Hepatic stellate cell (primary cell): ENCODE measurements around the gene PREX1.
"Not testable (repeated sequence)": the region's sequence is repeated elsewhere in the genome, so short reads cannot be mapped to it uniquely, and the experiment has no call there.

Experiments
- DNase-seq: peaks from one replicate; pipeline ENCODE4 v3.0.0; 2011; ENCODE audit warnings: low spot score

PREX1 gene

DNA sequence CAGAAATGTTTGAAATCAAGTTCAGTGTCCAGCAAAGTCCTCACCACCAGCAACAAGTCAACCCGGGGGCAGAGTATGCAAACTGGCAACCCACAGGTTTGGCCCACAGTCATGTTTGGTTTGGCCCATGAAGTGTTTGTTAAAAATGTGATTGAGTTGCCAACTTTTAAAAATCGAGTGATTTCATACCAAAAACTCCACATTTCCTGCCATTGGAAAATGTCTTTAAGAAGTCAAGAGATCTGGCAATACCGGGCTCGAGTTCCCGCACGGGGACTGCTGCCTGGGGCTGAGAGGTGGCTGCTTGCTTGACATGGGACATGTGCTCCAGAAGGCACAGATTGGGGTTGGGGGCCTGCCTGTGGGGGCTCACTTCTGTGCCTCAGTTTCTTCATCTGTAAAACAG is 36.1 kb downstream of the PREX1 start:
- DNase-seq: peak; percentile 34

DNA sequence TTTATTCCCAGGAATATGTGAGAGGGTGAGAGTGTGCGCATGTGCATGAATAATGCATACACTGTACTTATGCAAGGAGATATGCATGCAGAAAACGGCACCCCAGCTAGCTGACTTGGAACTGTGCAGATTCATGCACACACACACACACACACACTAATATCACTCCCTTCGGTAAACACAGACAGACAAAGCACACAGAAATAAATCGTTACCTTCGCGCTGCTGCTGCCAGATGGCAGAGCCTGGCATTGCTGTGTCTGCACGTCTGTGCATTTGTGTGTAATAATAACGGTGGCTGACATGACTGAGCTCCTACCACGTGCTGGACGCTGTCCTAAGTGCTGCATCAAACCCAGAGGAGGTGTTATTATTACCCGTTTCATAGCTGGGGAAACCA is 36.8 kb downstream of the PREX1 start:
- DNase-seq: no peak

DNA sequence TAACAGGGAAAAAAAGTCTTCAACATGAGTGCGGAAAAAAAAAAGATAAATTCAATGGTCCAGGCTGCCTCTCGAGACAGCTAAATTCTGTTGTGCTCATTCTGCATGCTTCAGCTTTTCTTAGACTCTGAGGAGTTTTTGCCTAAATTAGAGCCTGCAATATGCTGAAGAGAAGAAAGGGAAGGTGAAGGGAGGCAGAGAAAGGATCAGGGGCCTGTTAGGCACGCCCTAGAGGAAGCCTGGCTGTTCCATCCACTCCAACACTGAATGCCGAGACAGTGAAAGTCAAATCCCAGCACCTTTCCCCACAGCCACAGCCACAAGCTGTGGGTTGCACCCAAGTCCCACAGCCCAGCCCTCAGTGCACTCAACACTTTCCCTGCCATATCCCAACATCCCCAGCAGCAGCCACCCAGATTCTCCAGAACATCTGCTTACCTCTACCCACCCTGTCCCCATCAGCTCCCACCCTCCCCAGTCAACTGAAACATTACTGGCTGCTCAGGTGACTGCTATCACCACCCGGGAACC is 37.3 kb downstream of the PREX1 start:
- DNase-seq: no peak

DNA sequence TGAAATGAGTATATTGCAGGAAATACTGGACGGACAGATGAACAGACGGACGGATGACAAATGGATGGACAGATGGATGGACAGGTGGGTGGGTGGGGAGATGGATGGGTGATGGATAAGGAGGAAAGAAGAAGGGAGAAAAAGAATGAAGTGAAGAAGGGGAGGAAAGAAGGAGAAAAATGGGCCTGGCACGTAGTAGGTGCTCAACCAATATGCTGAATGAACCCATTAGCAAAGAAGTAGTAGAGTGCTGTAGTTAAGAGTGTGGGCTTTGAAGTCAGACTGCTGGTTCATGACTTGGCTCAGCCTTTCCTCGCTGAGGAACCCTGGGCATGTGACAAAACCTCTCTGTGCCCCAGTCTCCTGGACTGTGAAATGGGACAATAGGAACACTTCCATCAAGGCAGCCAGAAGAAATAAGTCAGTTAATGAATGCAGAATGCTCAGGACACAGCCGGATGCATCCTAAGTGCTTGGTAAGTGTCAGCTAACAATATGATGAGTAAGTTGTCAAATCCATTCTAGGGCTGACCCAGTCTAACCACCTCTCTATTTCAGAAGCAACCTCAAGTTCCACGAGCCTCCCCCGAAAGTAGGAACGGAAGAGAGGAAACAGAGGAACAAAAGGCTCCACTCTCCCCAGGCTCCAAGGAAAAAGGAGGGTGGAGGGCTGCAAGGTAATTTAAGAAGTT is 37.9 kb downstream of the PREX1 start:
- DNase-seq: no peak

DNA sequence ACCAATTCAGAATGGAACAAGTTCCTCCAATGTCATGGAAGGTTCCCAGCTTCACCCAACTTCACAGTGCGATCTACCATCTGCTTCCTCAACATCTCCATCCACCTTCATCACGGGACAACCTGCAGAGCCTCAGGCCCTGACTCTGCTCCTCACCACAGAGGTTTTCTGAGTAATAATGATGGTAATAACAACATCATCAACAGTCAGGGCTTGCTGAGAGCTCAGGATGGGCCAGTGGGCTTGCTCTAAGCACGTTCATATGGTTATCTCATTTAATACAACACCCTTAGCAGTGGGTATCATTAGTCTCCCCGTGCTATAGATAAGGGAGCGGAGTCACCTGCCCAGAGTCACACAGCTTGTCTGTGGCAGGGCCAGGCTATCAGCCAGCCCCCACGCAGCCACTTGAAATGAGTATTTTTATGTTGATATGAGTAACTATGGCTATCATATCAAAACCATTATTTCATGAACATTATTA is 38.6 kb downstream of the PREX1 start:
- DNase-seq: no peak

DNA sequence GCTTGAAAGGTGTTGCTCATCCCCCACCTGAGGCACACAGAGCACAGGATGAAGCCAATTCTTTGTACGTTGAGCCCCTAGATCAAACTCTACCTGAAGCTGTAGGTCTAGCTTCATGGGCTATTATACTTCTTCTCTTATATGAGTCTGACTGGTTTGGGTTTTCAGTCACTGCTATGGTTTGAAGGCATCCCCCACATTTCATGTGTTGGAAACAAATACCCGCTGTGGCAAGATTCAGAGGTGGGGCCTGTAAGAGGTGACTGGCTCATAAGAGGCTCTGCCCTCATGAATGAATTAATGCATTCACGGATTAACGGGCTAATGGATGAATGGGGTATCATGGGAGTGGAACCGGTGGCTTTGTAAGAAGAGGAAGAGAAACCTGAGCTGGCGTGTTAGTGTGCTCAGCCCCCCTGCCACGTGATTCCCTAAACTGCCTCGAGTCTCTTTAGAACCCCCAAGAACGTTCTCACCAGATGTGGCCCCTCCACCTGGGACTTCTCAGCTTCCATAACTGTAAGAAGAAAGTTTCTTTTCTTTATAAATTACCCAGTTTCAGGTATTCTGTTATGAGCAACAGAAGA is 39.2 kb downstream of the PREX1 start:
- no peak for DNase-seq

DNA sequence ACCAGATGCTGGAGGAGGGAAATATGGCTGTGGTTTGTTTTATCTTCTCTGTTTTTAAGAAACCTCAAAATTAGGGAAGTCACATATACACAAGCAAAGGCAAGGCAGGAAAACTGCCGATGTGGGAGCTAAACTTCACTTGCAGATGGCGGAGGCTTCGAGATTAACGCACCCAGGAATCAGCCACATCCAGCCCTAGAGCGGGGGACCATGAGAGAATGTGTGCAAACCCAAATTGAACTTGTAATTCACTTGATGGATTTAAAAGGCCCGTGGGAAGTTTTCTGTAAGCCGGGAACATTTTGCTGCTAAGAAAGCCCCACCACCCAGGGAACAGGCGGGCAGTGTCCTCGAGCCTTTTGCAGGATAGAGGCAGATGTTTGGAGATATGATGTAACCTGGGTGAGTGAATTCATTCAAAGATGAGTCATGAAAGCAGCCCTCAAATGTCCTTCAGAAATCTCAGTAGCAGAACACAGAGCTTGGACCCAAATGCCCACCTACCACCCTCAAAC is 39.9 kb downstream of the PREX1 start:
- DNase-seq: peak; percentile 28

DNA sequence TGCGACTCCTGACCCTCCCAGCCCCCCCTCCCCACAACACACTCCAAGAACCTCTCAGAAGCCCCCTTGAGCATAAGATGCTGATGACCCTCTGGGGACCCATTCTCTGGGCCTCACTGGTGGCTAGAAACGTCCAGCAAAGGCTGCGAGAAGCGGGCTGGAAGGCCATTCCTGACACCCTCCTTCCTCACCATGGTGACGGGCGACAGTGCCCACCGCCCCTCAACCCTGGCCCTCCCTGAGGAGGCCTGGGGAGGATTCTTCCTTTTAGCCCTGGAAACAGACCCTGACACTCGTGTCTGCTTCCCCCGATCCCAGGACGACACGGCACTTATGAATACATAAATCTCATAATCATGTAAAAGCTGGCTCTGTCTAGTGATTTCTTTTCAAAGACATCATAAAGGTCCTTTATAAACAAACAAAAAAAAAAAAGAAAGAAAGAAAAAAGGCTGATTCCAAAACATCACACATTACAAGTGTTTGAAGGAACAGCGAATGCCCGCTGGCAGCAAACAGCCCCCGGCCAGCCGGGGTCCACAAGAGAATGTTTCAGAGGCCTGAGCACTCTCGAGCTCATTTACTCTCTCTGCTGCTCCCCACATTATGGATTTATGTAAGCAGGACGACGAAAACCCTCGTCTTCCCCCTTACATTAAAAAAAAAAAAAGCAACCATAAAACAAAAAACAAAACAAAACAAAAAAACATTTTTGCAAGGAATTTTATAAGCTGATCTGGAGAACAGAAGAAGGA is 40.7 kb downstream of the PREX1 start:
- DNase-seq: no peak

DNA sequence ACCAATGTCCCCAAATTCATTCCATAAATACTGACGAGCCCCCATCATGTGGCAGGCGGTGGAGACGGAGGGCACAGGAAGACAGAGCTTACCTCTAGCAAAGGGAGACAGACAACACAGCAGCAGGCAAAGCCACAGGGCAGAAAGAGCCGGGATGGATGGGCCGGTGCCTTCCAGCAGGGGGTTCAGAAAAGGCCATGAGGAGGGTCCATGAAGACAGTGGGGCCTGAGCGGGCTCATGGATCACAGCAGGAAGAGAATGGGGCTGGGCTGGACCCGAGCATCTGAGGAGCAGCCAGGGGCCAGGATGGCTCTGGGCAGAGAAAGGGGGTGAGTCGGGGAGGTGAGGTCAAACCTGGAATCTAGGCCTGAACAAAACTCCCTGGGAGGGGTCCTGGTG is 42.0 kb downstream of the PREX1 start:
- no peak for DNase-seq

DNA sequence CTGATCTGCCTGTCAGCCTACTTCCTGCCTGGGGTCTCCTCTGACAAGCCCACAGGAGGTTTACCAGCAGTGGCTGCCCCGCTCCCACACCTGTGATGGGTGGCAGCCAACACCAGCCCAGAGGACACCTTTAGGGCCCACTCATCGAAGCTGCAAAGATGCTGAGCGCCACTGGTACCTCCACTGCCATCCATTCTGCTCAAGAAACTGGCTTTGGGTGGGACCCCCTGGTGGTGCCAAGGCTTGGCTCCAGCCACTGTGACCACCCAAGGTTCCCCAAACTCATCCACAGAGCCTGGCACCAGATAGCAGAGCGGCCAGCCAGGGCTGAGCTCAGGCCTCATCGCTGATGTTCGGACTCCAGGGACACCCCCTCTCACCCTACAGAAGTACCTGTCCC is 42.5 kb downstream of the PREX1 start:
- DNase-seq: no peak

DNA sequence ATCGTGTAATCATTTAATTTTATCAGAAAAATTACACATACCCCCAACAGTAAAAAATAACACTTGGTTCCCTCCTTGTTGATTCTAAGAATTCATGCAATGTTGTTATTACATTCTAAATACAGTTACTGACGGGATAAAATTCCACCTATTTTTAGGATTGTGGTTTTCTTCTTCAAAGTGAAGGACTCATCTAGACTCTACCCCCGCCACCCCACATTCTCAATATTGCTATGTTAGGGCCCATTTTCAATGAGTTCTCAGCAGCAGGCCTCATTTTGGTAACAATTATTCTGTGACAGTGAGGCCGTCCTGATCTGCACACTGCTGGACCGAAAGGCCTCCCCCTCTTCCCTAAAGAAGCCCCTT is 43.5 kb downstream of the PREX1 start:
- DNase-seq: no peak

DNA sequence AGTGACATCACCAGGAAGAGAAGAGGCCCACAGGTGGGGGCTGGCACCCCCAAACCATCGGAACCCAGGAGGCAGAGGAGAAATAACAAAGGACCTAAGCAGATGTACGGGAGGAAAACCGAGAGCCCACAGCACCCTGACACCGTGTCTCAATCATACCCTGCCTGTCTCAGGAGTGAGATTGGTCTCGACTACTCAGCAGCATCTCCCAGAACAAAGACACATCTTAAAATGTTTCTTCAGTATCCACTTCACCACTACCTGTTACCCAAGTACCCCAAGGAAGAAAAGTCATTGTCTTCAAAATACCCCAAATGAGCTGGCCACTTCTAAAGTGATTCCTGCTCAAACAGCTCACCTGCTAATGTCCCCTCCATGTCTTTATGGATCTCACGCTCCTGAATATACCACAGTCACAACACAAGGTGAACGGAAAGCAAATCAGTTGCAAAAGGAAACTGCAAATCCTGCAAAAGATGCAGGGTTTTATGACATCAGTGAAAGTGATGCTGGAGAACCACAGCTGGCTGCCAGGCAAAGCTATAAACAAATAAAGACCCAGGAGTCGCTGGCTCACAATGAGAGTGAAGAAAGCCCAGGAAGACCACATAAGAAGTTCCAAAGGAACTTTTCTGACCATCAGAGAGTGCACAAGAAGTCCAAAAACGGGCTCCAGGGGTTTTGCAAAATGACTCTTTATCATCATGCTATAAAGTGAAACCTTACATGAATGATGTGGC is 44.1 kb downstream of the PREX1 start:
- DNase-seq: peak; percentile 20

DNA sequence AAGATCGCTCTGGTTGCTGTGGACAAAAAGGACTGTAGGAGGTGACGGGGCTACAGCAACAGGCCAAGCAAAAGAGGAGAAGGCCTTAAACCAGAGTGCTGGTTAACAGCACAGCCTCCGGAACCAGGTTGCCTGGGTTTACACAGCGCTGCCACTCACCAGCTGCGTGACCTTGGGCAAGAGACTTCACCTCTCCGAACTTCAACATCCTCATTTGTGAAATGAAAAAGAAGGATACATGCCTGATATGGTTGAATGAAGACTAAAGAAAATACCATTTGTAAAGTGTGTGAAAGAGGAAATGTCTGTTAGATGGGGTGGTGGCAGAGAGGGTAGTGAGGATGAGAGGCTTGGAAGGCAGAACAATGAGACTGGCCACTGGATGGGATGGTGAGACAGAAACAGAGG is 44.9 kb downstream of the PREX1 start:
- no peak for DNase-seq

DNA sequence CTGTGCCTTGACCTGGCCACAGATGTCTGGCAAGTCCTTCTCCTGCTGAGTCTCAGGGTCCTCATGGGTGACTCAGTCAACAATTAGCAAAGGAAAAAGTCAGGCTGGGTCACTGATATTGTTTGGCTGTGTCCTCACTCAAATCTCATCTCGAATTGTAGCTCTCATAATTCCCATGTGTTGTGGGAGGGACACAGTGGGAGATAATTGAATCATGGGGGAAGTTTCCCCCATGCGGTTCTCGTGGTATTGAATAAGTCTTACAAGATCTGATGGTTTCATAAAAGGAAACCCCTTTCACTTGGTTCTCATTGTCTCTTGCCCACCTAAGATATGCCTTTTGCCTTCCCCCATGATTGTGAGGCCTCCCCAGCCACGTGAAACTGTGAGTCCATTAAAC is 45.7 kb downstream of the PREX1 start:
- DNase-seq: no peak

DNA sequence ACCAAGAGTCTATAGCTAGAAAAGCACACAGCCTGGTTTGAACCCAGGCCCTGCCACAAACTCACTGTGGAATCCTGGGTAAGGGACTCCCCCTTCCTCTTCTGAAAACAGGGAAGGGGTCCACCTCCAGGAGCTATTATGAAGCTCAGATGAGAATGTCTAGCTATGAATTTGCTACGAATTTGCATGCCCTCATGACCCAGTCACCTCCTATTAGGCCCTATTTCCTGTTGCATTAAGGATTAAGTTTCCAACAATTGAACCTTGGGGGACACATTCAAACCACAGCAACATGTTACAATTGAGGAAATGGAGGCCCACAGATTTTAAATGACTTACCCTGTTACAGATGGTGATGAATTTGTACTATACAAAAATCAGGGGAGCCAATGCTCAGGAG is 46.2 kb downstream of the PREX1 start:
- no peak for DNase-seq

DNA sequence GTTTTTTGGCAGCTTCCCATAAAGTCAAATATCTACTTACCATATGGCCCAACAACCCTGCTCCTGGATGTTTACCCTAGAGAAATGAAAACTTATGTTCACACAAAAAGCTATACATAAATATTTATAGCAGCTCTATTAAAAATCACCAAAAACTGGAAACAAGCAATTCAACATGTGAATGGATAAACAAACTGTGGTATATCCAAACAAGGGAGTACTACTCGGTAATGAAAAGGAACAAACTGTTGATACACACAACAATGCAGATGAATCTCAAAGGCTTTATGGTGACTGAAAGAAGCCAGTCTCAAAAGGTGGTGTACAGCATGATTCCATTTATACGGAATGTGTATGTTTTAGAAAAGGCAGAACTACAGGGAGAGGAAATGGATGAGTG is 48.4 kb downstream of the PREX1 start:
- no peak for DNase-seq

DNA sequence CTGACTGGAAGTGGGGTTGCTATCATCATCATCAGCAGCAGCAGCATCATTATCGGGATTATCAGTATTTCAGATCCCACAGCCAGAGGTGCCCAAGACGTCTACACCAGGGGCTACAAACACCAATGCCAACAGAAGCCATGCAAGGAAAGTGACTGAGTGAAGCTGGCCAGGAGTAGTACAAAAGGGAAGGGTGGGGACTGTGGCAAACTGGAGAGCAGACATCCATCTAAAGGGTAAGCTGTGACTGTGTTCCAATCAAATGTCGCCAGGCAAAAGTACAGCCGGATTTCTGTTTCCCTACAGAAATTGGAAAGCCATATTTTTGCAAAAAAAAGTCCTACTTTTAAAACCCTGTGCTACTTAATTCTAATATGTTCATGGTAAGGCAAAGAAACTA is 50.0 kb downstream of the PREX1 start:
- no peak for DNase-seq

DNA sequence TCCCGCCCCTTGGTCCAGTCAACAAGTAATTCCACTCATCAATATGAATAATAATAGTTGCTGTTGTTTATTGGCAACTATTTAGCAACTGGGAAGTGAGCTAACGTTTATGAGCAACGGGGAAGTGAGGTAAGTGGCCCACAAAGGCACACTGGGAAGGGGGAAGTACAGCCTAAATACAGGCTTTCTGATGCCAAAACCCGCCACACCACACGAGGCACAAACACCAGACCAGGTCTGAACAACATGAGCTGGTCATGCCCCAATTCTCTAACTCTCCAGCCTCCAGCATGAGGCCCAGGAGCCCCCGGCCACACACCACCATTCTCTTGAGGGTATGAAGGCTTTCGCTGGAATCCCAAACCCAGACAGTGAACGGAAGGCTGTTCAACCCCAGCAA is 50.8 kb downstream of the PREX1 start:
- DNase-seq: no peak

DNA sequence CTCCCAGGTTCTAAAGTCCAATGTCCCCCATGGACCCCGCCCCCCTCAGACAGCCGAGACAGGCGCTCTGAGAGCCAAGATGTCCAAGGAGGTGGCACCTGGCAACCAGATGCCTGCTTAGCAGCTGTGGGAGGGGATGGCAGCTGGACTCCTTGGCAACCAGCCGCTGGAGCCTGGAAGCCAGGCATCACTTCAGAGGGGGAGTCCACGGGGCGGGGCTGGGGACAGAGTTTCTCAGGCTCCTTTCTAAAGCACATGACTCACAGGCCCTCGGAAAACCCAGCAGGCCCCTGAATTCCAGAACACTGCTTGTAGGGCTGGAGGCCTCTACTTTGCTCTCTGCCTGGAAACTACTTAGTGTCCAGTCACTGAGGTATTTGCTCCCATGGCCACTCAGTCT is 51.5 kb downstream of the PREX1 start:
- peak; percentile 37 for DNase-seq

DNA sequence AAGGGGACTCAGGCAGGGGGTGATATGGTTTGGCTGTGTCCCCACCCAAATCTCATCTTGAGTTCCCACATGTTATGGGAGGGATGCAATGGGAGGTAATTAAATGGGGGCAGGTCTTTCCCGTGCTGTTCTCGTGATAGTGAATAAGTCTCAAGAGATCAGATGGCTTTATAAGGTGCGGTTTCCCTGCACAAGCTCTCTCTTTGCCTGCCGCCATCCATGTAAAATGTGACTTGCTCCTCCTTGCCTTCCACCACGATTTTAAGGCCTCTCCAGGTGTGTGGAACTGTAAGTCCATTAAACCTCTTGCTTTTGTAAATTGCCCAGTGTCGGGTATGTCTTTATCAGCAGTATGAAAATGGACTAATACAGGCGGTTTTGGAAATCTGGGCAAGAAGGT is 52.3 kb downstream of the PREX1 start:
- DNase-seq: not testable (repeated sequence)

DNA sequence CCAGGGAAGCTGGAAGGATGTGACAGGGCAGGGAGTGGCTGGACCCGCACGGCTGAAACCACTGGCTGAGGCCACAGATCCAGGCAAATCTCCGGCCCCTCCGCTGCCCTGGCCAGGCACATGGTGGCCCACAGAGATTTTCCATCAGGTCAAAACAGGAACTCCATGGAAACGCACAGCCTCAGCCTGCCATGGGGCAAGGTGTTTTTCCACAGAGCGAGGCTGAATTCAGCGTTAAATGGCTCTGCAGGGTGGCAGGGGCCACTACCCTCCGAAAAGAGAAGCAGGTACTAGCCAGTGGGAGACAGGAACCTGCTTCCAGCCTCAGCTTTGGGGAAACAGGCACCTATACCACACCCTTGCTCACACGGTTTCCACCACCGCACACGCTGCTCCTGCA is 53.1 kb downstream of the PREX1 start:
- DNase-seq: no peak

DNA sequence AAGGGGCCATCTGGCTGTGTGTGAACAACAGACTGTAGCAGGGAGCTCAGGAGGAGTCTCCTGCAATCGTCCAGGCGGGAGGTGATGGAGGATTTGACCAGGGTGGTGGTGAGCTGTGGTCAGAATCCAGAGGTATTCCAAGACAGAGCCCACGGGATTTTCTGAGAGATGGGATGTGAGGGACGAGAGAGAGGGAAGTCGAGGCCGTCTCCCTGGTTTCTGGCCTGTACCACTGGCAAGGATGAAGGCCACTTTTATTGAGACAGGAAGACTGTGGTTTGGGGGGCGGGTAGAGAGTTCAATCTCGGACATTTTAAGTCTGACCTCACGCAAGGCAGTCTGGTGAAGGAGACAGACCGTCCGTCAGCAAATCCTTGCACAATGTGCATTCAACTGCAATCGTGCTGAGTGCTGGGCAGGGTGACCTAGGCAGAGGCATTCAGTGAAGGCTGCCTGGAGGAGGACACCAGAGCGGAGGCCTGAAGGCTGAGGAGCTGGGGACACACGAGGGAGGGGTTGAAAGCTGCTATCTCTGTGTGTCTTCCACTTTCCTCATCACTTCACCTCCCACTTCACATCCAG is 53.9 kb downstream of the PREX1 start:
- DNase-seq: no peak
